GM12892 (cell line): ENCODE data around the gene FYTTD1.

Source experiments
- POLR2A ChIP-seq: IDR thresholded peaks from 2 replicates; pipeline ENCODE4 v1.6.1; 2011; ENCODE audit warnings: low read depth, low read length, control low read depth
- TAF1 ChIP-seq: IDR thresholded peaks from 2 replicates; pipeline ENCODE4 v1.6.1; 2011; ENCODE audit warnings: low read depth, mild to moderate bottlenecking, control low read depth, low read length, borderline replicate concordance

DNA sequence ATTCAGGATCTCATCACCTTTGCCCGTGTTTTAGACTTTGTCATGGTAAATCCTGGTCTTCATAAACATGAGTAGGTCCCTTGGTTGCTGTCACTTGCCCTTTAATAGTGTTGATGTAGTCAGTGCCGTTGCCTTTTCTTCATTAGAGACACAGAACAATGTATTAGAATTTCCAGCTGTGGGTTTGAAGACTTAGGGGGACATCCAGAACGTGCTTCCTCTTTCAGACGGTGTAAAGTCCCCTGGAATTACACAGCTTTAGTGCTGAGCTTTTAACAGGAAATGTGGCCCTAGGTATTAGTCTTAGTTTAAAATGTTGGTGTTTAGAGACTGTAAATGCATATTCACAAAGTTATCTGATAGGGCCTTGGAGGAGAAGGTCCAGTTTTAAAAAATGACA lies 32.5 kb downstream of the FYTTD1 start:
- TF ChIP-seq POLR2A (0 out of 2 replicates have a peak, but pooled peaks have one; percentile 26), TAF1 (no peak)
